H1 (cell line): Measurements from ENCODE around the gene SKAP1. TPM values are rescaled to one million over a fixed set of nuclear protein-coding genes. Genes with fewer than 3 reads are reported as not detected.

Experiments
- CTCF ChIA-PET: fragments of 300-600 bp; sonication (Branson Sonifier 250); formaldehyde crosslinking; loops from one replicate; lab custom pipeline; 2021; ENCODE audit not compliant: partially characterized antibody; lab: Charles Lee
- POLR2A ChIA-PET: fragments of 300-600 bp; sonication (Branson Sonifier 250); formaldehyde crosslinking; loops from one replicate; lab custom pipeline; 2021; ENCODE audit warnings: inconsistent platforms; ENCODE audit not compliant: partially characterized antibody; lab: Charles Lee
- DNase-seq, 2 experiments: peaks; one replicate each; pipeline versions ENCODE4 v3.0.0 to v3.0.0-alpha.2; 2010 to 2022; ENCODE audit warnings: low spot score in 2 of 2, low read depth in 1 of 2, mixed read lengths in 1 of 2
- FAIRE-seq: peaks from 2 replicates; lab custom pipeline; 2011; peaks lifted over from hg19 to GRCh38; lab: Jason Lieb, UNC
- H2AFZ ChIP-seq: 2 replicates; pipeline ENCODE4 v1.8.1; 2012; ENCODE audit warnings: low read length, inconsistent platforms
- H2AK5ac ChIP-seq: 2 replicates; pipeline ENCODE4 v1.6.1; 2013; ENCODE audit warnings: low read depth, low read length
- H2BK120ac ChIP-seq: replicated peaks from 2 replicates; pipeline ENCODE3; 2013; ENCODE audit warnings: low read depth, low read length, inconsistent platforms
- H2BK12ac ChIP-seq: 2 replicates; pipeline ENCODE4 v1.6.1; 2013; ENCODE audit warnings: low read depth, low read length
- H2BK15ac ChIP-seq: 2 replicates; pipeline ENCODE4 v1.6.1; 2013; ENCODE audit warnings: low read length
- H2BK20ac ChIP-seq: 2 replicates; pipeline ENCODE4 v1.6.1; 2013; ENCODE audit warnings: low read length
- H2BK5ac ChIP-seq: 2 replicates; pipeline ENCODE4 v1.6.1; 2013; ENCODE audit warnings: low read depth, low read length
- H3K14ac ChIP-seq: 2 replicates; pipeline ENCODE4 v1.6.1; 2013; ENCODE audit warnings: inconsistent platforms; ENCODE audit not compliant: insufficient read length
- H3K18ac ChIP-seq: 2 replicates; pipeline ENCODE4 v1.6.1; 2013; ENCODE audit warnings: low read length; ENCODE audit errors: extremely low read depth
- H3K23ac ChIP-seq: 2 replicates; pipeline ENCODE4 v1.6.1; 2013; ENCODE audit warnings: inconsistent platforms; ENCODE audit not compliant: insufficient read length
- H3K23me2 ChIP-seq: 2 replicates; pipeline ENCODE4 v1.6.1; 2013; ENCODE audit warnings: low read depth, low read length
- H3K27ac ChIP-seq: 2 replicates; pipeline ENCODE4 v1.6.1; 2011; ENCODE audit warnings: low read depth, low read length, inconsistent platforms
- H3K27me3 ChIP-seq, 4 experiments: replicated peaks in 1 of 4; 1 replicate in 1 of 4; 2 replicates in 3 of 4; pipeline versions ENCODE4 v1.6.1 to v1.8.1; 2011 to 2013; ENCODE audit warnings: low read length in 3 of 4, mild to moderate bottlenecking in 3 of 4, inconsistent platforms in 2 of 4, mixed read lengths in 2 of 4, moderate library complexity in 1 of 4; ENCODE audit not compliant: control insufficient read depth in 3 of 4, insufficient read depth in 3 of 4; ENCODE audit errors: extremely low read depth in 1 of 4
- H3K36me3 ChIP-seq, 4 experiments: 2 replicates each; pipeline versions ENCODE4 v1.6.1 to v1.8.1; 2011 to 2013; ENCODE audit warnings: mild to moderate bottlenecking in 4 of 4, low read length in 3 of 4, moderate library complexity in 2 of 4, control low read depth in 1 of 4, inconsistent platforms in 1 of 4; ENCODE audit not compliant: insufficient read depth in 4 of 4, control insufficient read depth in 2 of 4
- H3K4ac ChIP-seq: replicated peaks from 2 replicates; pipeline ENCODE3; 2013; ENCODE audit warnings: low read length, low read depth, mixed read lengths, inconsistent platforms; ENCODE audit not compliant: insufficient read length
- H3K4me1 ChIP-seq, 4 experiments: replicated peaks in 1 of 4; 1 replicate in 1 of 4; 2 replicates in 3 of 4; pipeline versions ENCODE4 v1.6.1 to v1.8.1; 2011 to 2013; ENCODE audit warnings: low read length in 3 of 4, inconsistent platforms in 2 of 4, mixed read lengths in 1 of 4; ENCODE audit not compliant: insufficient read depth in 4 of 4, control insufficient read depth in 3 of 4
- H3K4me2 ChIP-seq, 2 experiments: 2 replicates each; pipeline versions ENCODE4 v1.6.1 to v1.8.1; 2011 to 2013; ENCODE audit warnings: low read depth in 2 of 2, low read length in 2 of 2, control low read depth in 1 of 2, inconsistent platforms in 1 of 2, mild to moderate bottlenecking in 1 of 2; ENCODE audit not compliant: insufficient read depth in 1 of 2
- H3K4me3 ChIP-seq, 4 experiments: fragments of 200-600, 300-600 bp in 1 of 4; sonication (generic), shearing (Covaris generic), sonication (Bioruptor Twin) in 1 of 4; 2 replicates each; pipeline versions ENCODE4 v1.5.1 to v1.8.1; 2011 to 2016; ENCODE audit warnings: low read length in 4 of 4, low read depth in 3 of 4, control low read depth in 2 of 4, inconsistent platforms in 2 of 4, mild to moderate bottlenecking in 2 of 4, mixed read lengths in 1 of 4, moderate library complexity in 1 of 4; ENCODE audit not compliant: insufficient read depth in 2 of 4; ENCODE audit errors: extremely low read depth in 1 of 4
- H3K56ac ChIP-seq: replicated peaks from 2 replicates; pipeline ENCODE3; 2013; ENCODE audit warnings: low read depth, mild to moderate bottlenecking, mixed read lengths, low read length, inconsistent platforms; ENCODE audit not compliant: insufficient read length
- H3K79me1 ChIP-seq: 2 replicates; pipeline ENCODE4 v1.6.1; 2013; ENCODE audit warnings: low read depth, low read length, control low read depth
- H3K79me2 ChIP-seq, 2 experiments: 2 replicates each; pipeline versions ENCODE4 v1.6.1 to v1.8.1; 2012 to 2013; ENCODE audit warnings: low read length in 2 of 2, mild to moderate bottlenecking in 2 of 2, inconsistent platforms in 1 of 2; ENCODE audit not compliant: insufficient read depth in 2 of 2, control insufficient read depth in 1 of 2
- H3K9ac ChIP-seq, 4 experiments: replicated peaks in 1 of 4; 1 replicate in 1 of 4; 2 replicates in 3 of 4; pipeline versions ENCODE4 v1.6.1 to v1.8.1; 2011 to 2013; ENCODE audit warnings: low read depth in 3 of 4, low read length in 3 of 4, control low read depth in 2 of 4, mild to moderate bottlenecking in 2 of 4, moderate library complexity in 2 of 4, inconsistent platforms in 1 of 4; ENCODE audit errors: extremely low read depth in 1 of 4
- H3K9me3 ChIP-seq, 2 experiments: 2 replicates each; pipeline versions ENCODE4 v1.6.1 to v1.8.1; 2012 to 2013; ENCODE audit warnings: mild to moderate bottlenecking in 2 of 2, moderate library complexity in 2 of 2, control low read depth in 1 of 2, inconsistent platforms in 1 of 2, low read depth in 1 of 2, low read length in 1 of 2, mixed read lengths in 1 of 2; ENCODE audit not compliant: insufficient read depth in 2 of 2
- H4K20me1 ChIP-seq, 2 experiments: replicated peaks in 1 of 2; 2 replicates each; pipeline versions ENCODE3 to v1.8.1; 2011 to 2013; ENCODE audit warnings: inconsistent platforms in 2 of 2, low read length in 2 of 2, mild to moderate bottlenecking in 1 of 2; ENCODE audit not compliant: insufficient read depth in 2 of 2, control insufficient read depth in 1 of 2
- H4K5ac ChIP-seq: 2 replicates; pipeline ENCODE4 v1.6.1; 2013; ENCODE audit warnings: low read length, low read depth, mixed read lengths, inconsistent platforms; ENCODE audit not compliant: insufficient read length
- H4K8ac ChIP-seq: 2 replicates; pipeline ENCODE4 v1.8.0; 2013; ENCODE audit warnings: mild to moderate bottlenecking, moderate library complexity, low read length, inconsistent platforms; ENCODE audit not compliant: insufficient read depth; ENCODE audit errors: extremely low read depth
- H4K91ac ChIP-seq: replicated peaks from 2 replicates; pipeline ENCODE3; 2013; ENCODE audit warnings: low read length, mixed read lengths, inconsistent platforms; ENCODE audit not compliant: insufficient read length
- EGR1 ChIP-seq: IDR thresholded peaks from 2 replicates; pipeline ENCODE4 v1.6.1; 2011; ENCODE audit warnings: low read depth, low read length, borderline replicate concordance
- GTF2F1 ChIP-seq: IDR thresholded peaks from 2 replicates; pipeline ENCODE4 v1.6.1; 2012; ENCODE audit warnings: low read depth, low read length, improper control_type of control experiment, borderline replicate concordance
- HDAC6 ChIP-seq: IDR thresholded peaks from one replicate; pipeline ENCODE4 v1.7.1; 2012; ENCODE audit warnings: low read depth, mild to moderate bottlenecking, inconsistent platforms, low read length, moderate library complexity
- POLR2A ChIP-seq, 2 experiments: IDR thresholded peaks; 1 replicate in 1 of 2; 2 replicates in 1 of 2; pipeline ENCODE4 v1.6.1; 2011; ENCODE audit warnings: low read depth in 2 of 2, low read length in 2 of 2, mild to moderate bottlenecking in 2 of 2; ENCODE audit errors: control extremely low read depth in 1 of 2
- RAD21 ChIP-seq, 2 experiments: IDR thresholded peaks in 1 of 2; conservative IDR thresholded peaks in 1 of 2; 2 replicates each; pipeline ENCODE4 v1.6.1; 2011; ENCODE audit warnings: low read depth in 2 of 2, low read length in 2 of 2, improper control_type of control experiment in 1 of 2, inconsistent platforms in 1 of 2, mild to moderate bottlenecking in 1 of 2, moderate library complexity in 1 of 2
- SIN3A ChIP-seq, 2 experiments: IDR thresholded peaks in 1 of 2; conservative IDR thresholded peaks in 1 of 2; 2 replicates each; pipeline ENCODE4 v1.6.1; 2011 to 2012; ENCODE audit warnings: low read length in 2 of 2, improper control_type of control experiment in 1 of 2, low read depth in 1 of 2, mild to moderate bottlenecking in 1 of 2
- SP1 ChIP-seq: IDR thresholded peaks from 2 replicates; pipeline ENCODE4 v1.6.1; 2011; ENCODE audit warnings: low read depth, low read length
- WGBS, 2 experiments: shearing (Covaris generic) in 1 of 2; methylation state at CpG; one replicate each; pipeline versions ENCODE4 v1.1.6 to v1.1.7; 2013 to 2015; ENCODE audit warnings: low lambda C conversion rate in 2 of 2, mixed read lengths in 2 of 2, inconsistent platforms in 1 of 2, low coverage in 1 of 2, missing lambda C conversion rate in 1 of 2; ENCODE audit not compliant: insufficient replicate concordance in 2 of 2, insufficient coverage in 1 of 2, insufficient read length in 1 of 2; ENCODE audit errors: extremely low coverage in 1 of 2, missing lambda C conversion rate in 1 of 2; 5-methylcytosine and 5-hydroxymethylcytosine counted together
- polyA plus RNA-seq, 7 experiments: library from polyadenylated mRNA; depleted of rRNA in 3 of 7; stranded (reverse) in 5 of 7; unstranded in 2 of 7; fragments of >200 nt in 5 of 7; fragments of 200-250 nt in 2 of 7; gene quantifications; 1 replicate in 5 of 7; 2 replicates in 1 of 7; 4 replicates in 1 of 7; pipeline versions ENCODE4 v1.2.1 to v1.2.3, GENCODE V29; 2011 to 2013; ENCODE audit warnings: missing spikeins in 2 of 7, mixed read lengths in 2 of 7
- total RNA-seq: library from RNA; stranded (reverse); fragmentation: NEBNext Ultra II Directional; extraction: Animal tissue kit (Norgen Biotek cat#: 25700); gene quantifications from 2 replicates; pipeline ENCODE4 v1.2.1, GENCODE V29; 2021

Gene SKAP1
- total and polyA plus RNA-seq, 2 of the 8 experiments (the other 6 are each of a cell fraction or from before 2014, with no cell fraction given): not detected

GRCh38 chr17:48438516-48439061 is 8.6 kb upstream of the SKAP1 start:
- no peak overlapping the region for H2BK12ac ChIP-seq
- no peaks in the 10 kb centered on the region for H3K9me3 ChIP-seq
- TF ChIP-seq GTF2F1: no peak
- TF ChIP-seq HDAC6: no peak
- TF ChIP-seq POLR2A (IDR thresholded peaks at IDR 0.05; ENCODE audit: control extremely low read depth in 1 of 2, low read depth in 2 of 2, low read length in 2 of 2): no peak
- no peak for TF ChIP-seq EGR1
- TF ChIP-seq RAD21 (IDR thresholded peaks at IDR 0.05 in 1 of 2, conservative IDR thresholded peaks at IDR 0.05 in 1 of 2; ENCODE audit: low read depth in 2 of 2, low read length in 2 of 2): no peak
- no peak for TF ChIP-seq SIN3A (conservative IDR thresholded peaks at IDR 0.05 in 1 of 2, IDR thresholded peaks at IDR 0.05 in 1 of 2; ENCODE audit: low read depth in 1 of 2, low read length in 2 of 2)
- no peak for TF ChIP-seq SP1
- H3K56ac ChIP-seq: no peak overlapping the region
- H3K36me3 ChIP-seq: no peaks in the 10 kb centered on the region
- no peak for FAIRE-seq
- H3K23me2 ChIP-seq: no peaks in the 10 kb centered on the region
- H2BK120ac ChIP-seq: no peak overlapping the region
- CTCF ChIA-PET: interaction anchor here (1.9 kb wide), 1 partner anchor 19 kb away, joined by 5 read pairs; no protein-coding TSS in a partner anchor
- H2AK5ac ChIP-seq: no peak overlapping the region
- no peaks in the 10 kb centered on the region for H4K20me1 ChIP-seq
- H3K18ac ChIP-seq: no peak overlapping the region
- H4K91ac ChIP-seq: no peak overlapping the region
- no peak overlapping the region for H3K27ac ChIP-seq
- H3K4me2 ChIP-seq: no peak overlapping the region
- H3K14ac ChIP-seq: no peak overlapping the region
- no peak overlapping the region for H2AFZ ChIP-seq
- no peak overlapping the region for H4K5ac ChIP-seq
- H2BK15ac ChIP-seq: no peak overlapping the region
- no peak overlapping the region for H3K9ac ChIP-seq
- DNase-seq: no peak
- H3K4ac ChIP-seq: no peak overlapping the region
- H2BK20ac ChIP-seq: no peak overlapping the region
- H3K4me3 ChIP-seq: no peak overlapping the region
- POLR2A ChIA-PET: no interaction called here
- WGBS, 2 experiments: 93% methylated on average over 3 of the region's 3 CpGs; no CpG with 5 or more reads in 1 of the 2 experiments
- H3K79me2 ChIP-seq: no peaks in the 10 kb centered on the region
- no peaks in the 10 kb centered on the region; a peak in 1 of 7 replicates for H3K27me3 ChIP-seq
- H3K79me1 ChIP-seq: no peaks in the 10 kb centered on the region
- H3K23ac ChIP-seq: no peak overlapping the region
- no peak overlapping the region for H2BK5ac ChIP-seq
- H4K8ac ChIP-seq: no peak overlapping the region
- H3K4me1 ChIP-seq: no peaks in the 10 kb centered on the region
